KOPT-K1 (cell line): ENCODE data around the gene OTUD5.

ENCODE experiments used
- H3K27ac ChIP-seq: fragments of 200-600 bp; sonication (generic); 2 replicates; pipeline ENCODE4 v1.5.1; 2016; ENCODE audit warnings: antibody characterized with exemption, mild to moderate bottlenecking, low read depth, low read length; ENCODE audit not compliant: poor library complexity, severe bottlenecking
- H3K36me3 ChIP-seq: fragments of 200-600 bp; sonication (generic); 2 replicates; pipeline ENCODE4 v1.5.1; 2017; ENCODE audit warnings: antibody characterized with exemption, mild to moderate bottlenecking, low read length, moderate library complexity; ENCODE audit not compliant: insufficient read depth
- H3K9me3 ChIP-seq: fragments of 200-600 bp; sonication (generic); 2 replicates; pipeline ENCODE4 v1.5.1; 2017; ENCODE audit warnings: antibody characterized with exemption, low read length, mild to moderate bottlenecking; ENCODE audit not compliant: insufficient read depth, poor library complexity, severe bottlenecking

The OTUD5 gene

GRCh38 chrX:48913605-48914366, 43.6 kb downstream of the OTUD5 start:
- no peaks in the 10 kb centered on the region for H3K9me3 ChIP-seq
- H3K27ac ChIP-seq = no peak overlapping the region
- H3K36me3 ChIP-seq = peaks cover 19% of the 10 kb centered on the region; the same call in 1 of the 2 replicates

- H3K9me3 ChIP-seq = no peaks in the 10 kb centered on the region
- peaks cover 21% of the 10 kb centered on the region; the same call in 1 of the 2 replicates for H3K36me3 ChIP-seq
- H3K27ac ChIP-seq = peak within 1 kb of the TSS; percentile 78
These were observed 45.8 kb downstream of the OTUD5 start, which contains the start of gene SLC35A2 for GRCh38 chrX:48911412-48912182. Gene SLC35A2, minus strand, starts transcription at chrX:48911646. Its CDS starts 10 bp downstream, at chrX:48911636.

- no peaks in the 10 kb centered on the region for H3K9me3 ChIP-seq
- H3K27ac ChIP-seq = peak overlapping the region; percentile 78
- H3K36me3 ChIP-seq = peaks cover 27% of the 10 kb centered on the region; the same call in 1 of the 2 replicates
These were observed 46.4 kb downstream of the OTUD5 start for GRCh38 chrX:48910926-48911411.

GRCh38 chrX:48909703-48910294, 47.6 kb downstream of the OTUD5 start:
- Histone ChIP-seq H3K9me3 (no peaks in the 10 kb centered on the region), H3K27ac (no peak overlapping the region), H3K36me3 (peaks cover 30% of the 10 kb centered on the region; the same call in 1 of the 2 replicates)

- no peak overlapping the region for H3K27ac ChIP-seq
- peaks cover 32% of the 10 kb centered on the region for H3K36me3 ChIP-seq
- H3K9me3 ChIP-seq = no peaks in the 10 kb centered on the region
These were observed 48.8 kb downstream of the OTUD5 start for GRCh38 chrX:48908600-48908999.

- no peaks in the 10 kb centered on the region for H3K9me3 ChIP-seq
- peaks cover 60% of the 10 kb centered on the region for H3K36me3 ChIP-seq
- no peak overlapping the region for H3K27ac ChIP-seq
These were observed 52.2 kb downstream of the OTUD5 start for GRCh38 chrX:48905090-48905790.

GRCh38 chrX:48904626-48905025, 52.8 kb downstream of the OTUD5 start:
- no peaks in the 10 kb centered on the region for H3K9me3 ChIP-seq
- peaks cover 62% of the 10 kb centered on the region for H3K36me3 ChIP-seq
- no peak overlapping the region for H3K27ac ChIP-seq

- Histone ChIP-seq H3K9me3 (no peaks in the 10 kb centered on the region), H3K36me3 (peaks cover 66% of the 10 kb centered on the region), H3K27ac (no peak overlapping the region)
These were observed 53.2 kb downstream of the OTUD5 start for GRCh38 chrX:48904180-48904579.

GRCh38 chrX:48903290-48903689, 54.1 kb downstream of the OTUD5 start:
- Histone ChIP-seq H3K27ac (no peak overlapping the region), H3K36me3 (peaks cover 68% of the 10 kb centered on the region), H3K9me3 (no peaks in the 10 kb centered on the region)

- Histone ChIP-seq H3K27ac (no peak overlapping the region), H3K9me3 (no peaks in the 10 kb centered on the region), H3K36me3 (peaks cover 68% of the 10 kb centered on the region)
These were observed 54.6 kb downstream of the OTUD5 start for GRCh38 chrX:48902776-48903175.

GRCh38 chrX:48902135-48902534, 55.3 kb downstream of the OTUD5 start:
- no peaks in the 10 kb centered on the region for H3K9me3 ChIP-seq
- peaks cover 68% of the 10 kb centered on the region for H3K36me3 ChIP-seq
- no peak overlapping the region for H3K27ac ChIP-seq

GRCh38 chrX:48901069-48901468, 56.3 kb downstream of the OTUD5 start:
- Histone ChIP-seq H3K36me3 (peaks cover 60% of the 10 kb centered on the region), H3K27ac (no peak overlapping the region), H3K9me3 (no peaks in the 10 kb centered on the region)

GRCh38 chrX:48899078-48899410, 58.4 kb downstream of the OTUD5 start:
- no peak overlapping the region for H3K27ac ChIP-seq
- H3K36me3 ChIP-seq = peaks cover 47% of the 10 kb centered on the region
- H3K9me3 ChIP-seq = no peaks in the 10 kb centered on the region

GRCh38 chrX:48897625-48898306, 59.6 kb downstream of the OTUD5 start, which contains the start of the genes PQBP1 and TIMM17B:
Gene PQBP1, plus strand, starts transcription at chrX:48897930. Its CDS starts 580 bp downstream, at chrX:48898510.
Gene TIMM17B, minus strand, starts transcription at chrX:48897768. Its CDS starts 19 bp downstream, at chrX:48897749.
- peaks cover 47% of the 10 kb centered on the region for H3K36me3 ChIP-seq
- H3K27ac ChIP-seq = peak within 1 kb of the TSS; percentile 93
- H3K9me3 ChIP-seq = no peaks in the 10 kb centered on the region
